ENCODE measurements around the gene CNDP2. TPM values are rescaled to one million over a fixed set of nuclear protein-coding genes. Genes with fewer than 3 reads are reported as not detected.

The CNDP2 gene
- total and polyA plus RNA-seq, 2 of the 13 experiments (the other 11 are each of a cell fraction or from before 2014, with no cell fraction given): 64.7 to 80.8 TPM

GRCh38 chr18:74496508-74497323, 553 bp downstream of the CNDP2 start (continued):
- no peak for TF ChIP-seq U2AF2 (IDR thresholded peaks at IDR 0.05; ENCODE audit: low read depth, low read length)
- TF ChIP-seq IRF1 (CRISPR knock-in tag; IDR thresholded peaks at IDR 0.05; ENCODE audit: low read depth): 0 out of 2 replicates have a peak, but pooled peaks have one; percentile 39
- no peak for TF ChIP-seq ZNF101 (CRISPR knock-in tag; IDR thresholded peaks at IDR 0.05; ENCODE audit: borderline replicate concordance, low read depth)
- no peak for TF ChIP-seq RARG (CRISPR knock-in tag; IDR thresholded peaks at IDR 0.05; ENCODE audit: low read depth)
- TF ChIP-seq ZBTB20 (CRISPR knock-in tag; IDR thresholded peaks at IDR 0.05; ENCODE audit: borderline replicate concordance, low read depth): no peak; the same call in 1 of the 2 replicates
- peak; percentile 53; the same call in 1 of the 2 replicates for TF ChIP-seq ZNF768 (CRISPR knock-in tag; IDR thresholded peaks at IDR 0.05)
- no peak; the same call in 1 of the 2 replicates for TF ChIP-seq ZNF331 (CRISPR knock-in tag; IDR thresholded peaks at IDR 0.05)
- TF ChIP-seq ZBTB42 (CRISPR knock-in tag; IDR thresholded peaks at IDR 0.05): no peak
- no peak for TF ChIP-seq KAT2B (IDR thresholded peaks at IDR 0.05; ENCODE audit: borderline replicate concordance, low read depth, low read length)
- TF ChIP-seq TRIM22 (IDR thresholded peaks at IDR 0.05): no peak
- TF ChIP-seq MBD4 (IDR thresholded peaks at IDR 0.05; ENCODE audit: borderline replicate concordance, low read length): no peak
- TF ChIP-seq SMARCC2 (IDR thresholded peaks at IDR 0.05): no peak
- TF ChIP-seq SMAD9 (CRISPR knock-in tag; IDR thresholded peaks at IDR 0.05): no peak
- no peak; the same call in 1 of the 2 replicates for TF ChIP-seq HDAC2 (CRISPR knock-in tag; IDR thresholded peaks at IDR 0.05)
- peak; percentile 95; the same call in 1 of the 2 replicates for TF ChIP-seq CAMTA2 (CRISPR knock-in tag; IDR thresholded peaks at IDR 0.05; ENCODE audit: borderline replicate concordance)
- TF ChIP-seq PBX2 (CRISPR knock-in tag; IDR thresholded peaks at IDR 0.05): no peak
- TF ChIP-seq GATA4 (IDR thresholded peaks at IDR 0.05; ENCODE audit: borderline replicate concordance, low read depth): no peak
- TF ChIP-seq BRD4 (CRISPR knock-in tag; IDR thresholded peaks at IDR 0.05): no peak; the same call in 1 of the 2 replicates
- no peak for TF ChIP-seq BCL6 (CRISPR knock-in tag; IDR thresholded peaks at IDR 0.05)
- no peak for TF ChIP-seq ISL2 (CRISPR knock-in tag; IDR thresholded peaks at IDR 0.05)
- TF ChIP-seq SETDB1 (CRISPR knock-in tag; IDR thresholded peaks at IDR 0.05; ENCODE audit: borderline replicate concordance): no peak
- 0 out of 2 replicates have a peak, but pooled peaks have one; percentile 15 for TF ChIP-seq TSC22D2 (CRISPR knock-in tag; IDR thresholded peaks at IDR 0.05; ENCODE audit: borderline replicate concordance)
- no peak for TF ChIP-seq MAFF (IDR thresholded peaks at IDR 0.05; ENCODE audit: low read depth, low read length)
- 0 out of 2 replicates have a peak, but pooled peaks have one; percentile 24 for TF ChIP-seq ZNF205 (CRISPR knock-in tag; IDR thresholded peaks at IDR 0.05)
- TF ChIP-seq MEF2D (CRISPR knock-in tag; IDR thresholded peaks at IDR 0.05): no peak
- TF ChIP-seq PBX3 (CRISPR knock-in tag; IDR thresholded peaks at IDR 0.05; ENCODE audit: borderline replicate concordance): no peak

Data from HepG2 (cell line).